ACHN (cell line): Measurements from ENCODE around the gene MMP23B.

Source experiments
- DNase-seq: peaks from one replicate; pipeline ENCODE4 v3.0.0-alpha.2; 2015
- in situ Hi-C: cut with HindIII; loops from 2 replicates; pipeline ENCODE4 v1.10.0; 2017; ENCODE audit warnings: low sequenced_read_pairs, low pct_ligation_motif_present, low pct_unique_long_range_greater_than_20kb

The MMP23B gene

DNA sequence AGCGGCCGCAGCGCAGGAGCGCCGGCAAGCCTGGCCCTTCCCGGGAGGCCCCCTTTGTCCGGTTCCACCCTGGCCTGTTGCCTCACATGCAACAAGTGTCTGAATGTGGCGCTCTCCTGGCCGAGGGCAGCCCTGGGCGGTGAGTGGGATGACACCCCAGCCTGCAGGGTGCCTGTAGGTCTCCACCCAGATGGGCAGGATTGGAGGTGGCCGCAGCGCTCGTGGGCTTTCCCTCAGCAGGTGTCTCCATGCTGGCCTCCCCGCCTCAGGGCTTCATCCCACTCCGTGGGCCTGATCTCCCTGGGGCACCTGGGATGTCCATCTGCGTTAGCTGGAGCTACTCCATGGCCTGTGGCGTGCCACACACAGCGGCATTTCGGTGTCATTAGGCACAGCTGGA, 15.1 kb upstream of the MMP23B start:
- in situ Hi-C loops = no loop called here

DNA sequence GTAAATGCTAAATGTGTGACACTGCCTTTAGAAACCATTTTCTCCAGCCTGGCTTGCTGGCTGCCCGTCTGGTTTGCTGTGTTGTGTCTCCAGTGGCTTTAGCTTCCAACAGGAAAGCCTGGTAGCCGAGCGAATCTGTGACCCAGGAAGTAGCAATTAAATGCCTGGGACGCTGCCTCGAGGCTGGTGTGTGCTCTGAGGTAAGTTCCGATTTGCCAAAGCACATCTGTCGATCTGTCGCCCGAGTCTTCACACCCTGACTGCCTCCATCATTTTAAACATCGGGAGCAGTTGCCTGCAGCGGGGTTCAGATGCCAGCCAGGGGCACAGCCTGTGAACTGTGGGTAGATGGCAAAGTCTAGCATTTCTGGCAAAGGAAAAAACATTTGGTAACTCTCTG, 14.5 kb upstream of the MMP23B start:
- DNase-seq = no peak
- in situ Hi-C loops = no loop called here

More for the DNA sequence above, 15.1 kb upstream of the MMP23B start:
- no peak for DNase-seq

DNA sequence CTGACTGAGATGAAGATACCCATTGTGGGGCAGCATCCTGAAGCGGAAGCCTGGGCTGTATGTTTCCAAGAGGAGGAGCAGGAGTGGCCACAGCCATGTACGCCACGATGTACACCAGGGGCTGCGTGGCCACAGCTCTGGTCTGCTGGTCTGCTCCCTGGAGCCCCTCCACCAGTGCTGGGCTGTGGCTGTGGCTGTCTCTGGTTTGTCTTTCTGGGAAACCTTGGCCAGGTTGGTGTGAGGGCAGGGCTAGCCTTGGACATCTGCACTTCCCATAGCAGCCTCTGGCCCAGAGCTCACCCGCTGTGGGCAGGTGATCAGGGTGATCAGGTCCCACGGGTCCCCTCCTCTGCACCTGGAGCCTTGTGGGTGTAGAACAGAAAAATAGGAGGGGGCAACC, 14.0 kb upstream of the MMP23B start:
- no peak for DNase-seq
- in situ Hi-C loops = no loop called here

DNA sequence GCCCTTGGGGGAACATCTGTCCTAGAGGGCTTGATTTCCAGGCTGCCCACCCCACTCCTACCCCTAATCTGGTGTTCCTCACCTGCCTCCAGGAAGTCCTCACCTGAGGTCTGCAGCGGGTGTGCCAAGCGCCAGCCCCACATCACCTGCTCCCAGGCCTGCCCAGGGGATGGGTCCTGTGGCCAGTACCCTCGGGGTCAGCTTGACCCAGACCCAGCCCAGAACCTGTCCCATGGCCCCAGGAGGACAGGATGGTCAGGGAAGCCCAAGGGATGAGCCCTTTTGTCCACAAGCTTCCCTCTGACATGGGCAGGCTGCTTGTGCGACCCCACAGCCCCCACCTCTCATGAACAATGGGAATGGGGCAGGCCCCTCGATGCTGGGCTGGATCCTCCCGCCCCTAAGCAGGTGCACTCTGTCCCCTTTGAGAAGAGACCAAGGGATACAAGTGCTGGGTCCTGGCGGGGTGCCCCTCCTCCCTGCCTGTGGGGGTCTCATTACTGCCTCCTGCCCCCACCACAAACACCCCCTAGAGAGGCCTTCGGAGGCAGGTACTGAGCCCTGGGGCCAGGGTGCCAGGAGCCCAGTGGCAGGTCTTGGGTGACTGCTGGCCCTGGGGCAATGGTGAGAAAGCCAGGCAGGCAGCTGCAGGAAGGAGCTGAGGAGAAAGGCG, 13.4 kb upstream of the MMP23B start:
- in situ Hi-C loops = no loop called here
- no peak for DNase-seq

DNA sequence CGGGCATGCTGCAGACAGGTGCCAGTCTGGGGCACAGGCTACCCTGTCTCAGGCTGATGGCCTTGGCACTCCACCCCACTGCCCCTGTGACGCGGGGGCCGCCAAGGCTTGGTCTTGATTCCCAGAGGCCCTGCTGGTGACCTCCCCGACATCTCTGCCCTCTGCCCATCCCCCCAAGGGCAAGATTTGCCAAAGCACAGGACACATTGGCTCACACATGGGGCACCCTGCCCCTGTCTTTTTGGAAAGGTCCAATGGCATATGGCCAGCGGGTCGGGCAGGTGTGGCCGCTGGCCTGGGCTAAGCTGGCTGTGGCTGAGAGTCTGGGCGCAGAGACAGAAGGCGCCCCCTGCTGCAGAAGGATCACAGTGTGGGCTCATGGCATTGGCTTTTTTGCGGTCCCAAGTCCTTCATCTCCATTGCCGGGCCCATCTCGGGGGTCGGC, 12.0 kb upstream of the MMP23B start:
- in situ Hi-C loops = no loop called here
- DNase-seq = no peak

DNA sequence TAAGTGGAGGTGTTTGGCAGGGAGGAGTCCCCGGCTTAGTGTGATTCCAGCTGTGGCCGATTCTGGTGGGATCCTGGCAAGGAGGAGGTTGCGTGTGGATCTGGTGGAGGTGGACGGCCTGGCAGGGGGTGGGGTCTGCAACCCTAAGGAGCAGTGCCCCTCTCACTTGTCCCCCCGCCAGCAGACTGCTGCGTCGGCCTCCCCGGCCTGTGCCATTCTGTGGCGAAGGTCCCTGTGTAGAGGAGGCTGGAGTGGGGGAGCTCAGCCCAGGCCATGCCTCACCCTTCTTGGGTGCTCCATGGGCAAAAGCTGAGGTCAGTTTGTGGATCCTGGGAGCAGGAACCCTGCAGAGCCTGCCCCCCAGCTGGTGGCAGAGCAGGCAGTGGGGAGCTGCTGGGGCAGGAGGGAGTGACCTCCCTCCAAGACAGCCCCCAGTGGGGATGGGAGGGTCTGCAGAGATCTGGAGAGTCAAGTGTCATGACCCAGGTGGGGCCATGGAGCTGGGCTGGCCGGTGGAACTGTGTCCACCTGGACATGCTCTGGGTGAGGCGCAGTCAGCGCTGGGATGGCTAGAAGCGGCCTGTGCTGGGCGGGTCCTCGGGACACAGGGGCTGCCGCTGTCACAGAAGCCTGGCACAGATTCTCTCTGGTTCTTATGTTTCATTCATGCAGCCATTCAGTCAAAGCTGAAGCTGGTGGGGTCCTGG, 11.4 kb upstream of the MMP23B start:
- in situ Hi-C loops = no loop called here
- no peak for DNase-seq

DNA sequence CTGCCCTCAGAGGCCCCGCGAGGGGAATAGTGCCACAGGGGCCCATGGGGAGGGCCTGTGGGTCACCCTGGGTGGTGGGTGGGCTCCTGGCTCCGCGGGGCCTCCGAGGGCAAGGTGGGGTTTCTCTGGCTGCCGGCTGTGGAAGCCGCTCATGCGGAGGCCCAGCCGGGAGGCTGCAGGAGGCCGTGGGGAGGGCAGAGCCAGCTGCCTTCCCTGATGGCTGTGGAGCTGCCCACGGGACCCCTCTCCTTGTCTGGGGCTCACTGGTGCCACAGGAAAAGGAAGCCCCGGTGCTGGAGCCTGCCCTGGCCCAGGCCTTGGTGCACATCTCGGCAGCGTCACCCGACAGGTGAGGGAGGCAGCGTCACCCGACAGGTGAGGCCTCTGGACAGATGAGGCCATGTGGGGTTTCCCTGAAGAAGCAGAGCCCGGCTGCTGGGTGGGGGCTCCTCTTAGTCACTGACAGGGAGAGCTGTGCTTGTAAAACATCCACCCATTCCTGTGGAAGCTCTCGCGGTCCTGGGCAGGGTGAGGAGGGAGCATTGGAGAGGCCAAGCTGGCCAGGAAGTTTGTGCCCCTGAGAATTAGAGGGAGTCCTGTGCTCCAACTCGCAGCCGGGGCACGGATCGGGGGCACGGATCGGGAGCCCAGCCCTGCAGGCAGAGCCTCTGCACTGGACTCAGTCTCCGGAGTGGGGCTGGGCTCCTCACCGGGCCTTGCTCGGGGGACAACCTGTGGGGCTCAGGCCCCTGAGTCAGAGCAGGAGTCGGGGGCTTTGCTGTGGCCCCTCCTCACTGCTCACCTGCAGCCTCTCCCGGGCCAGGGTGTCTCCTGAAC, 10.6 kb upstream of the MMP23B start:
- no peak for DNase-seq
- in situ Hi-C loops = no loop called here

DNA sequence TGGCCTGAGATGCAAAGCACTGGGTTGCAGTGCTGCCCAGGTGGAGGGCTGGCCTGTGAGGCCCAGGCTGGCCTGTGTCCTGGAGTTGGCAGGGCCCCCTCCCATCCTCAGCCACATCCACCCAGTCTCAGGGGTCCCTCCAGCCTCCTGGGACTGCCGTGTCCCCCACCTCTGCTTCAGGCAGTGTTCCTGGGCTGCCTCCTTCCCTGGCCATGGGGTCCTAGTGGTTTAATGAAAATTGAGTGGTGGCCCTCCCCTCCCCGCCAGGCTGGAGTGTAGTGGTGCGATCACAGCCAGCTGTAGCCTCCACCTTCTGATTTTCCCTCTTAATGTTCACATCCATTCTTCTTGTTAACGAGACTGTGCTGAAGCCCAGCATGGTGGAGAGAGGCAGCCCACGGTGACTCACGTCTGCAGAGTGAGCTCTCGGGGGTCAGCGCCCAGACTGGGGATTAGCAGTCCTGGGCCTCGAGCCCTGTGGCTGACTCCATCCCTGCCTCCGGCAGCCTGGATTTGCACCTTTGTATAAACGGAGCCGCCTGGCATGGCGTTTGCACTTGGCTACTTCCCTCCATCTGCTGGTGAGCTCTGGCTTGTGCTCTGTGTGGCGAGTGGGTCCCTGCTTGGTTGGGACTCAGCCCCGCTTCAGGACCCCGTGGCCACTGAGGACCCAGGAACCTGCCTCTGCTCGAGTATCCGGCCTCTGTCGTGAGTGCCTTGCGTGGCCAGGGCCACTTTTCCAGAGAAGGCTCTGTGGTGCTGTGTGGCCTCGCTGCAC, 9.8 kb upstream of the MMP23B start:
- in situ Hi-C loops = no loop called here
- DNase-seq = no peak

DNA sequence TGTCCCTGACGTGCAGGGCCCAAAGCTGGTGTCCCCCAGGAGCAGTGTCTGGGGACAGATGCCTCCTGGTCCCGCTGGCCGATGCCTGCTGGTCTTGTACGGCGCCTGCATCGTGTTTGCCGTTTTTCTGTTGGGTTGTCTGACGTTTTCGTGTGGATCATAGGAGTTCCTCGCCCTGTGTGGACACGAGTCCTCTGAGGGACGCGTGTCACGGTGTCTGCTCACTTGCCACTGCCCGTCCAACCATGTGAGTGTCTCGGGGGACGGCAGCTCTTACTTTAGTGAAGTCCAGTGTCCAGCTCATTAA, 9.2 kb upstream of the MMP23B start:
- in situ Hi-C loops = no loop called here
- DNase-seq = no peak

DNA sequence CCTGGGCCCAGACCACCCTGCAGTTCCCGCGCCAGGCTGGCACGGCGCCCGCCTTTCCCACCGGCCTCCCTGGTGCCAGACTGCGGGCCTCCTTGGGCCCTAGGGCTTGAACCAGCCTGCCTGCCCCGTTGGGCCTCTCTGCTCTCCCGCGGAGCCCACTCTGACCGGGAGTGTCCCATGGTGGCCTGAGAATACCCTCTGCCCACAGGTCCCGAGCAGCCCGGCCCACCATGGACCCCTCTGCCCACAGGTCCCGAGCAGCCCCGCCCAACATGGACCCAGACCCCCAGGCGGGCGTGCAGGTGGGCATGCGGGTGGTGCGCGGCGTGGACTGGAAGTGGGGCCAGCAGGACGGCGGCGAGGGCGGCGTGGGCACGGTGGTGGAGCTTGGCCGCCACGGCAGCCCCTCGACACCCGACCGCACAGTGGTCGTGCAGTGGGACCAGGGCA, 8.8 kb upstream of the MMP23B start:
- DNase-seq = no peak
- in situ Hi-C loops = no loop called here

DNA sequence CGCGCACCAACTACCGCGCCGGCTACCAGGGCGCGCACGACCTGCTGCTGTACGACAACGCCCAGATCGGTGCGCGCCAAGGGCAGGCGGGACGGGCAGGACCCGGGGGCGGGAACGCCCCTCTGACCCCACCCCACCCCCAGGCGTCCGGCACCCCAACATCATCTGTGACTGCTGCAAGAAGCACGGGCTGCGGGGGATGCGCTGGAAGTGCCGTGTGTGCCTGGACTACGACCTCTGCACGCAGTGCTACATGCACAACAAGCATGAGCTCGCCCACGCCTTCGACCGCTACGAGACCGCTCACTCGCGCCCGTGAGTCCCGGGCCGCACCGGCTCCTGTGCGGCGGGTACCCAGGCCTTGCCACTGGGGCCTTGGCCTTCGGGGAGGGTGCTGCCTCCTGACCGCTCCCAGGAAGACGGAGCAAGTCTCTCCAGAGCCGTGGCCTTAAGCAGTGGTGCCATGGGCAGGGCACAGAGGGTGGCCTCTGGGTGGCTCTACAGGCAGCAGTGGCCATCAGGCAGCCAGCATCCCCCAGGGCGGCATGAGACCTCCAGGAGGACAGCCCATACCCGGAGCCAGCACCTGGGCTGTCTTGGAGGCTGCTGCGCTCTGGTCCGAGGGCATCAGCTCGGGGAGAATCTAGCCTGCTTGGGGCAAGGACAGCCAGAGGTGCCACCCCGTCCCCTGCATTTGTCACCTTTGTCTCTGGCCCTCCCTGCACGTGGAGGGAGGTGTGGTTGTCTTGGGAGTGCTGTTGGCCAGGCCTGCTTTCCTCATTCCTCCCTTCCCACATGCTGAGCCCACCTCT, 8.1 kb upstream of the MMP23B start:
- DNase-seq = no peak
- in situ Hi-C loops = no loop called here

DNA sequence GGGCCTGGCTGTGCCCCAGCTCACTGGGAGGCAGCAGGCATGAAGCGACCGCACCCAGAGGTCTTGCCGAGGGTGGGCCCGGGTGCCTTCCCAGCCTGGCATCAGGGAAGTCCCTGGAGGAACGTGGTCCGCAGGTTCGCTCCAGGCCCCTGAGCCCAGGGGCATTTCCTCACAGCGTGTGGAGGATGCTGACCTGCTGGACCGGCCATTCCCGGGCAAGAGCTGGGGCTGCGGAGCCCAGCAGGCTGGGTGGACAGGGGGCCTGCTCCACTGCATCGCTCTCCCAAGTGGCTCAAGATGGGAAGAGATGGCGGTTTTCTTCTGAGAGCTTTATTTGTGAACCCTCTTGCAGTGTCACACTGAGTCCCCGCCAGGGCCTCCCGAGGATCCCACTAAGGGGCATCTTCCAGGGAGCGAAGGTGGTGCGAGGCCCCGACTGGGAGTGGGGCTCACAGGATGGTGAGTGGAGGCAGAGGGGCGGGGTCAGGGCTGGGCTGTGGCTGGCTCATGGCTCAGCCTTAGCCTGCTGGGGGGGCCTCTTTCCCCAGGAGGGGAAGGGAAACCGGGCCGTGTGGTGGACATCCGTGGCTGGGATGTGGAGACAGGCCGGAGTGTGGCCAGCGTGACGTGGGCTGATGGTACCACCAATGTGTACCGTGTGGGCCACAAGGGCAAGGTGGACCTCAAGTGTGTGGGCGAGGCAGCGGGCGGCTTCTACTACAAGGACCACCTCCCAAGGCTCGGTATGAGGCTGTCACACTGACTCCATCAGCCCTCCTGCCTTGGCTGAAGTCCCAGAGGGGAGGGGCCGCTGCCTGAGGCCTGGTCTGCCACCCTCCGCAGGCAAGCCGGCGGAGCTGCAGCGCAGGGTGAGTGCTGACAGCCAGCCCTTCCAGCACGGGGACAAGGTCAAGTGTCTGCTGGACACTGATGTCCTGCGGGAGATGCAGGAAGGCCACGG, 7.2 kb upstream of the MMP23B start:
- no peak for DNase-seq
- in situ Hi-C loops = no loop called here

DNA sequence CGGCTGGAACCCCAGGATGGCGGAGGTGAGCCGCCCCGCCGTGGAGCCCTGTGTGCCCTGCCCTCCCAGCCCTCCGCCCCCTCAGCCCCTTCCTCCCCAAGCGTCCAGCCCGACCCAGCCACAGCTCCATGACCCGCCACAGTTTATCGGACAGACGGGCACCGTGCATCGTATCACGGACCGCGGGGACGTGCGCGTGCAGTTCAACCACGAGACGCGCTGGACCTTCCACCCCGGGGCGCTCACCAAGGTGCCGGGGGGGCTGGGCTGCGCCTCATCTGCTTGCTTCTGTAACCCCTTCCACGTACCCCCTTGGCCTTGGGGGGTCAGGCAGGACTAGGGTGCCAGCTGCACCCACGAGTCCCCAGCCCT, 6.6 kb upstream of the MMP23B start:
- in situ Hi-C loops = no loop called here

DNA sequence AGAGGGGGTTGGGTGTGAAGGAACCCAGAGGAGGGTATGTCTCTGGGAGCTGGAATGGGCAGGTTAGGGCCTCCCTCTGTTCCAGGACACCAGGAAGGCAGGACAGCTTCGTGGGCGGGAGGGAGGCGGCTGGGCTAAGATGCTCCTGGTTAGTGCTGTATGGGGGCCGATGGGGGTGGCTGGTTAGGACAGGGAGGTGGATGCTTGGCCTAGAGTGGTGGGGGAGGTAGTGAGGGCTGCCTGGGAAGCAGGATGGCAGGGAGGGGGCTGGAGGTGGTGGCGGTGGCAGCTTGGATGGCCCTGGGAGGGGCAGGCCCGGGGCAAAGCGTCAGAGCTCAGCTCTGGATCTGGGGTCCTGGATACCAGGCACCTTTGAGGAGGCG, 6.2 kb upstream of the MMP23B start:
- in situ Hi-C loops = no loop called here
- no peak for DNase-seq

More for the DNA sequence above, 6.6 kb upstream of the MMP23B start:
- DNase-seq = no peak

DNA sequence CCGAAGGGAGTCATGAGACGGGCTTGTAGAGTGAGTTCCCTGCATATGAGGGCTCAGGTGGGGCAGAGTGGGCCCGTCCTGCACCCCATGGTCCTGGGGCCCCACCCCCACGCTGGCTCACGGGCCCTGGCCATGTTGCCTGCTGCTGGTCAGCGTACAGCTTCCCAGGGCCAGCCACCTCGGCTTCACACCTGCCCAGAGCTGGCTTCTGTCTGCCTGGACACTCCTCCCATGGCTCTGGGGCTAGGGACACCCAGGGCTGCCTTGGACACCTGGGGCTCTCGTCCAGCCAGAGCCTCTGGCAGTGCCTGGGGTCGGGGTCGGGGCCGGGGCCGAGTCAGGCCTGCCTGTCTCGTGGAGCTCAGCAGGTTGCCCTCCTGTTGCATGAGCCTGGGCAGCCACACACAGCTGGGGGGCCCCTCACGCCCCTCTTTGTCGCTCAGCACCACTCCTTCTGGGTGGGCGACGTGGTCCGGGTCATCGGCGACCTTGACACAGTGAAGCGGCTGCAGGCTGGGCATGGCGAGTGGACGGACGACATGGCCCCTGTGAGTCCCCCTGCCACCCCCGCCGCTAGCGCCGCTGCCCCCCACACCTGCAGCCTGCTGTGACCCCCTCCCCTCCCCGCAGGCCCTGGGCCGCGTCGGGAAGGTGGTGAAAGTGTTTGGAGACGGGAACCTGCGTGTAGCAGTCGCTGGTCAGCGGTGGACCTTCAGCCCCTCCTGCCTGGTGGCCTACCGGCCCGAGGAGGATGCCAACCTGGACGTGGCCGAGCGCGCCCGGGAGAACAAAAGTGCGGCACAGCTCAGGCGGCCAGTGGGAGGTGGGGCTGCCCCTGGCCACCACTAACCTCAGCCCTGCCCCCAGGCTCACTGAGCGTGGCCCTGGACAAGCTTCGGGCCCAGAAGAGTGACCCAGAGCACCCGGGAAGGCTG, 5.5 kb upstream of the MMP23B start:
- in situ Hi-C loops = no loop called here

DNA sequence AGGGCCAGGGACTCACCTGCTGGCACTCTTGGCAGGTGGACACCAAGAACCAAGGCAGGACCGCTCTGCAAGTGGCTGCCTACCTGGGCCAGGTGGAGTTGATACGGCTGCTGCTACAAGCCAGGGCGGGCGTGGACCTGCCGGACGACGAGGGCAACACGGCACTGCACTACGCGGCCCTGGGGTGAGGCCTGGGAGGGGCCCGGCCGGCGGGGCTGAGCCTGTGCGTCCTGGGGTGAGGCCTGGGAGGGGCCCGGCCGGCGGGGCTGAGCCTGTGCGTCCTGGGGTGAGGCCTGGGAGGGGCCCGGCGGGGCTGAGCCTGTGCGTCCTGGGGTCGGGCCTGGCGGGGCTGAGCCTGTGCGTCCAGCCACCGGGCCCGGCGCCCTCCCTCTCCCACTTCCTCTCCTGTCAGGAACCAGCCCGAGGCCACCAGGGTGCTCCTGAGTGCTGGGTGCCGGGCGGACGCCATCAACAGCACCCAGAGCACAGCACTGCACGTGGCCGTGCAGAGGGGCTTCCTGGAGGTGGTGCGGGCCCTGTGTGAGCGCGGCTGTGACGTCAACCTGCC, 4.6 kb upstream of the MMP23B start:
- no peak for DNase-seq
- in situ Hi-C loops = no loop called here

More for the DNA sequence above, 5.5 kb upstream of the MMP23B start:
- DNase-seq = no peak
